Aorta (tissue), 5 donors: ENCODE results near the gene DDAH2. TPM values are rescaled to one million over a fixed set of nuclear protein-coding genes. Genes with fewer than 3 reads are reported as not detected.

Source experiments
- ATAC-seq: fragments of 200-7000 bp; cut with Tn5 transposase; one replicate; pipeline ENCODE4 v1.9.1; 2022; ENCODE audit warnings: moderate library complexity; ENCODE audit not compliant: low FRiP score
- DNase-seq, 2 donors: peaks; one replicate each; pipeline ENCODE4 v3.0.0-alpha.2; 2020
- H3K27ac ChIP-seq, 2 donors: one replicate each; pipeline ENCODE4 v1.5.1; 2013; ENCODE audit warnings: low read length in 2 of 2, mild to moderate bottlenecking in 2 of 2, moderate library complexity in 2 of 2, control low read depth in 1 of 2, inconsistent platforms in 1 of 2, low read depth in 1 of 2
- H3K27me3 ChIP-seq, 2 donors: one replicate each; pipeline ENCODE4 v1.6.1; 2013; ENCODE audit warnings: control low read depth in 1 of 2, low read length in 1 of 2, mild to moderate bottlenecking in 1 of 2, moderate library complexity in 1 of 2; ENCODE audit not compliant: insufficient read depth in 2 of 2, control insufficient read depth in 1 of 2
- H3K36me3 ChIP-seq, 2 donors: one replicate each; pipeline ENCODE4 v1.6.1; 2013; ENCODE audit warnings: control low read depth in 1 of 2, low read length in 1 of 2, mild to moderate bottlenecking in 1 of 2; ENCODE audit not compliant: insufficient read depth in 2 of 2, control insufficient read depth in 1 of 2
- H3K4me1 ChIP-seq, 2 donors: one replicate each; pipeline ENCODE4 v1.6.1; 2013; ENCODE audit warnings: low read length in 2 of 2, control low read depth in 1 of 2, mild to moderate bottlenecking in 1 of 2, moderate library complexity in 1 of 2; ENCODE audit not compliant: insufficient read depth in 2 of 2, control insufficient read depth in 1 of 2
- H3K4me3 ChIP-seq, 2 donors: one replicate each; pipeline ENCODE4 v1.5.1; 2013; ENCODE audit warnings: low read length in 2 of 2, control low read depth in 1 of 2, mild to moderate bottlenecking in 1 of 2
- H3K9me3 ChIP-seq: one replicate; pipeline ENCODE4 v1.6.1; 2013; ENCODE audit warnings: mild to moderate bottlenecking, low read length; ENCODE audit not compliant: control insufficient read depth
- WGBS, 2 donors: extraction: QIAGEN DNeasy Blood & Tissue Kit; methylation state at CpG; one replicate each; pipeline ENCODE4 v1.1.7; 2013; 5-methylcytosine and 5-hydroxymethylcytosine counted together
- intact Hi-C, 2 donors: fragments of 100-400 bp; cut with DNase I; formaldehyde crosslinking; loops; one replicate each; pipeline versions ENCODE4 v1.14.2 to v1.15.0; 2022
- polyA plus RNA-seq, 2 donors: library from polyadenylated mRNA; stranded (reverse); fragments of 200-250 nt; gene quantifications; one replicate each; pipeline ENCODE4 v1.2.3, GENCODE V29; 2013
- total RNA-seq, 2 donors: library from RNA; stranded (reverse); fragmentation: NEBNext Ultra II Directional; extraction: Animal tissue kit (Norgen Biotek cat#: 25700); gene quantifications; one replicate each; pipeline ENCODE4 v1.2.1, GENCODE V29; 2021
- donor health status: healthy with polysubstance abuse.
- donor health status: Bipolar disorder and iron deficiency.
- donor health status: DM: no; HTN: no; CAD: no.
- donor health status: DM: no; HTN: no; CAD: no.
- donor health status: DM: yes; HTN: yes; CAD: no.

Gene DDAH2
- total and polyA plus RNA-seq, 4 donors: 118 to 189 (median 127) TPM

DNA sequence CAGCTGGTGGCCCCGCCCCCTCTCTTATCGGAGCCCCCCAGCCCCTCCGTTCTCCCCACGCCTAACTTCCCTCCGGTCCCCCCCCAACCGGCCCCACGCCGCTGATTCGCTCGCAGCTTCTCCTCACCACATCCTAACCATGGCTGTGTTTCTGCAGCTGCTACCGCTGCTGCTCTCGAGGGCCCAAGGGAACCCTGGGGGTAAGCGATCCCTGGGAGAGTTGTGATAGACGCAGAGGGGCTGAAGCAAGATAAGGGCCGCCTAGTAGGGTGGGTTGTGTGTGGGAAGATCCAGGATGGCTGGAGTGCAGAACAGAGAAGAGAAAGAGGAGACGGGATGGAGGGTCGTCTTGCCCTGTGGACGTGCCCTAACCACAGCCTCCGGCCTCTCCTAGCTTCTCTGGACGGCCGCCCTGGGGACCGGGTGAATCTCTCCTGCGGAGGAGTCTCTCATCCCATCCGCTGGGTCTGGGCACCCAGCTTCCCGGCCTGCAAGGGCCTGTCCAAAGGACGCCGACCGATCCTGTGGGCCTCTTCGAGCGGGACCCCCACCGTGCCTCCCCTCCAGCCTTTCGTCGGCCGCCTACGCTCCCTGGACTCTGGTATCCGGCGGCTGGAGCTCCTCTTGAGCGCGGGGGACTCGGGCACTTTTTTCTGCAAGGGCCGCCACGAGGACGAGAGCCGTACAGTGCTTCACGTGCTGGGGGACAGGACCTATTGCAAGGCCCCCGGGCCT lies 5.7 kb downstream of the DDAH2 start, which contains the start of gene MPIG6B:
TSS of gene MPIG6B (plus strand) at position 129 of the 735 bp plus-strand sequence. CDS start at position 140, 11 bp downstream.
- Histone ChIP-seq H3K27me3 (no peaks in the 10 kb centered on the region), H3K9me3 (no peaks in the 10 kb centered on the region), H3K4me3 (no peak within 1 kb of the TSS), H3K36me3 (peaks cover 0 to 2% of the 10 kb centered on the region in 2 donors), H3K27ac (no peak within 1 kb of the TSS), H3K4me1 (no peaks in the 10 kb centered on the region)
- ATAC-seq: no peak
- intact Hi-C loops: no loop called here
- 71% methylated on average over 46 of the region's 46 CpGs for WGBS, 2 donors
- no peak for DNase-seq

GRCh38 chr6:31722173-31722572 lies 6.9 kb downstream of the DDAH2 start:
- no peaks in the 10 kb centered on the region for H3K9me3 ChIP-seq
- DNase-seq (no peak), ATAC-seq (no peak)
- WGBS, 2 donors: 92 to 97% methylated on average over 3 of the region's 3 CpGs
- peaks cover 0 to 1% of the 10 kb centered on the region in 2 donors for H3K36me3 ChIP-seq
- no peak overlapping the region for H3K4me3 ChIP-seq
- H3K27me3 ChIP-seq: no peaks in the 10 kb centered on the region
- no peaks in the 10 kb centered on the region for H3K4me1 ChIP-seq
- intact Hi-C loops: no loop called here
- no peak overlapping the region for H3K27ac ChIP-seq

GRCh38 chr6:31721351-31722020 lies 7.6 kb downstream of the DDAH2 start, which contains the start of gene LY6G6C:
TSS of gene LY6G6C (minus strand) at chr6:31721746. CDS start at chr6:31721679, 67 bp downstream.
- H3K9me3 ChIP-seq: no peaks in the 10 kb centered on the region
- WGBS, 2 donors: 88 to 90% methylated on average over 3 to 4 of the region's 4 CpGs
- ATAC-seq: no peak
- H3K27ac ChIP-seq: no peak within 1 kb of the TSS
- no peaks in the 10 kb centered on the region for H3K4me1 ChIP-seq
- no peak for DNase-seq
- H3K27me3 ChIP-seq: no peaks in the 10 kb centered on the region
- no peaks in the 10 kb centered on the region for H3K36me3 ChIP-seq
- intact Hi-C loops: no loop called here
- H3K4me3 ChIP-seq: no peak within 1 kb of the TSS

DNA sequence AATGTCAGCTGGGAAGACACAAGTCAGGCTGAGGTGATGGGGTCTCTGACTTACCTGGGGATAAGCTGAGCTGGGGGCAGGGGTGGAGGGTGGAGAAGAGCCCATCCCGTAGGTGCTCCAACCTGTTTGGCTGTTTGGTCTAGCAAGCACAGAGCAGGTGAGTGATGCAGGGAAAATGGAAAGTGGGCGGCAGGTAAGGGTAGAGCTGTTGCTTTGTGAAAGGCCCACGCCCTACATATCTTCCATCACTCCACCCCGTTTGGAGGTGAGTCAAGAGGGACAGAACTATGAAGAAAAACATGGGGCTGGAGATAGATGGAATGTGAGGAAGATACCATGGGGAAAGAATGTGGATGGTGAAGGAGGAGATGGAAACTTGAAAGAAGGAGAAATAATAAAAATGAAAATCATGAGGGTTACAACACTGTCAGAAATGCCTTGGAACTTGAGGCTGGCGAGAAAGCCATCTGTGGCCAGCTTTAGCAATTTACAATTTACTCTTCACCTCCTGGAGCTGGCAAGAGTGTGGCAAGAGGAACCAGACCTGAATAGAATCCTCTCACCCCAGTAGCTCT lies 8.8 kb downstream of the DDAH2 start:
- H3K36me3 ChIP-seq: no peaks in the 10 kb centered on the region
- intact Hi-C loops: no loop called here

DNA sequence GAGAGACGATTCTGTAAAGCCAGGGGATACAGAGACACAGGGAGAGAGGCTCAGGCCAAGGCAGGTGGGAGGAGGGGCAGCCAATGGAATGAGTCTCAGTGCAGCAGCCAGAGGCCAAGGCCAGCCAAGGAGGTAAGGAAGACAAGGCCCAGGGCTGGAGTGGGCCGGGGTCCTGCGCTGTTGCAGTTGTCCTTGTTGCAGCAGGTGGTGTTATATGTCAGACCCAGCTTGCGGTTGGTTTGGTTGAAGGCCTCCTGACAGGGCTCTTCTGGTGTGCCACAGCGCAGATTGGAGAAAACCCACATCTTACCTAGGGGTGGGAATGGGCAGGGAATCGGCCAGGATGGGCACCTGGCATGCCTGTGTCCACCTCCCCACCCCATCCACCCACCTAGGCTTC lies 10.1 kb downstream of the DDAH2 start:
- intact Hi-C loops: no loop called here
- WGBS, 2 donors: 87 to 89% methylated on average over 6 of the region's 6 CpGs

More for the DNA sequence above, 8.8 kb downstream of the DDAH2 start:
- Histone ChIP-seq H3K9me3 (no peaks in the 10 kb centered on the region), H3K27me3 (no peaks in the 10 kb centered on the region), H3K4me3 (no peak overlapping the region), H3K27ac (no peak overlapping the region), H3K4me1 (no peaks in the 10 kb centered on the region)
- WGBS, 2 donors: 84 to 90% methylated on average over 5 of the region's 5 CpGs
- no peak for ATAC-seq
- DNase-seq: no peak

DNA sequence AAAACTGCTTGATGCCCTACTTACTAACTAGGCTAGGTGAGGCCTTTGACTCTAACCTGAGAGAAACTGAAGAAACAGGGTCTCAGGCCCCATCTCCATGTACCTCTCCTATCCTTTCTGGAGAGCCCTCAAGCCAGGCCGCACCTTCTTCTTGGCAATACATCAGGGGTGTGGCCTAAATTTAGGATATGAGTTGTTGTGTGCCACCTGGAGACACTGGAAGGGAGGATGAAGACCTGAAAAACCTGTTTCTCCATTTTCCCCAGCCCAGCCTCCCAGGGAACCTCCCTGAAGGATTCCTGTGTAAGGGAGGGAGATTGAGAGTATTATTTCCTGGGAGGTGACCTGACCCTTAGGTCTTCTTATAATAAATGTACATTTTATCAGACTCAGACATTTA lies 10.8 kb downstream of the DDAH2 start:
- ATAC-seq: no peak
- WGBS, 2 donors: 85 to 100% methylated on average over 1 of the region's 1 CpG
- Histone ChIP-seq H3K4me1 (no peaks in the 10 kb centered on the region), H3K4me3 (no peak overlapping the region), H3K9me3 (no peaks in the 10 kb centered on the region), H3K27me3 (no peaks in the 10 kb centered on the region), H3K27ac (no peak overlapping the region), H3K36me3 (no peaks in the 10 kb centered on the region)
- DNase-seq: no peak
- intact Hi-C loops: no loop called here

More for the DNA sequence above, 10.1 kb downstream of the DDAH2 start:
- Histone ChIP-seq H3K36me3 (no peaks in the 10 kb centered on the region), H3K9me3 (no peaks in the 10 kb centered on the region), H3K27ac (no peak overlapping the region), H3K4me1 (no peaks in the 10 kb centered on the region), H3K4me3 (no peak overlapping the region), H3K27me3 (no peaks in the 10 kb centered on the region)
- no peak for DNase-seq
- ATAC-seq: no peak

GRCh38 chr6:31717499-31718222 lies 11.4 kb downstream of the DDAH2 start:
- Histone ChIP-seq H3K36me3 (no peaks in the 10 kb centered on the region), H3K9me3 (no peaks in the 10 kb centered on the region), H3K4me1 (no peaks in the 10 kb centered on the region), H3K27ac (no peak overlapping the region), H3K4me3 (no peak overlapping the region), H3K27me3 (no peaks in the 10 kb centered on the region)
- 69 to 71% methylated on average over 10 of the region's 10 CpGs for WGBS, 2 donors
- ATAC-seq: no peak
- DNase-seq: no peak
- intact Hi-C loops: no loop called here

GRCh38 chr6:31715022-31715958 lies 13.8 kb downstream of the DDAH2 start, which contains the start of gene LY6G6D:
TSS of gene LY6G6D (plus strand) at chr6:31715348. CDS start at chr6:31715356, 8 bp downstream.
- H3K36me3 ChIP-seq: no peaks in the 10 kb centered on the region
- H3K4me1 ChIP-seq: no peaks in the 10 kb centered on the region
- H3K4me3 ChIP-seq: no peak within 1 kb of the TSS
- H3K9me3 ChIP-seq: no peaks in the 10 kb centered on the region
- intact Hi-C loops: no loop called here
- no peaks in the 10 kb centered on the region for H3K27me3 ChIP-seq
- DNase-seq: no peak
- WGBS, 2 donors: 43 to 58% methylated on average over 16 of the region's 16 CpGs
- no peak for ATAC-seq
- H3K27ac ChIP-seq: no peak within 1 kb of the TSS
